Activated CD4-positive, alpha-beta T cell treated with anti-CD3 and anti-CD28 coated beads for 36 hours (primary cell): ENCODE measurements around the gene PTK6. TPM values are rescaled to one million over a fixed set of nuclear protein-coding genes. Genes with fewer than 3 reads are reported as not detected.

Experiments
- ATAC-seq: fragments of 200-7000 bp; cut with Tn5 transposase; one replicate; pipeline ENCODE4 v1.10.0; 2021; ENCODE audit warnings: mild to moderate bottlenecking, moderate library complexity
- CTCF ChIA-PET: fragments of 350-600 bp; sonication (Branson Sonifier 250); formaldehyde crosslinking; loops from one replicate; lab custom pipeline; 2021; ENCODE audit warnings: antibody characterized with exemption; lab: Charles Lee
- POLR2A ChIA-PET: fragments of 350-600 bp; sonication (Branson Sonifier 250); formaldehyde crosslinking; loops from one replicate; lab custom pipeline; 2021; ENCODE audit warnings: antibody characterized with exemption, inconsistent platforms; lab: Charles Lee
- DNase-seq: peaks from one replicate; pipeline ENCODE4 v3.0.0-alpha.2; 2020
- H3K27ac Mint-ChIP-seq: one replicate; pipeline ENCODE4 v1.8.0; 2021; ENCODE audit warnings: mixed read lengths
- H3K27me3 Mint-ChIP-seq: one replicate; pipeline ENCODE4 v1.8.0; 2021; ENCODE audit warnings: mixed read lengths
- H3K36me3 Mint-ChIP-seq: one replicate; pipeline ENCODE4 v1.8.0; 2021; ENCODE audit warnings: low read depth, mixed read lengths
- H3K4me1 Mint-ChIP-seq: one replicate; pipeline ENCODE4 v1.8.0; 2021; ENCODE audit warnings: mixed read lengths
- H3K4me3 Mint-ChIP-seq: one replicate; pipeline ENCODE4 v1.8.0; 2021; ENCODE audit warnings: mild to moderate bottlenecking, moderate library complexity, mixed read lengths
- H3K9me3 Mint-ChIP-seq: one replicate; pipeline ENCODE4 v1.8.0; 2021; ENCODE audit warnings: low read depth, mixed read lengths
- intact Hi-C, 2 experiments: fragments of 100-400 bp; cut with DNase I in 1 of 2; cut with micrococcal nuclease in 1 of 2; formaldehyde crosslinking; loops; one replicate each; pipeline versions ENCODE4 v1.14.2 to v1.15.1; 2022 to 2024; cut with DNase I, micrococcal nuclease
- total RNA-seq, 2 experiments: library from RNA; stranded (reverse); gene quantifications; one replicate each; pipeline ENCODE4 v1.2.3, GENCODE V29; 2021

PTK6 gene
- total RNA-seq, 2 experiments from 2014 or later = 0.25 to 0.48 TPM

- ChIA-PET CTCF (no interaction called here), POLR2A (no interaction called here)
- ATAC-seq (no peak), DNase-seq (no peak)
- Mint-ChIP-seq H3K27ac (no peak overlapping the region), H3K4me1 (peaks cover 5% of the 10 kb centered on the region), H3K9me3 (no peaks in the 10 kb centered on the region), H3K4me3 (no peak overlapping the region), H3K27me3 (peaks cover 36% of the 10 kb centered on the region), H3K36me3 (no peaks in the 10 kb centered on the region)
- intact Hi-C loops = no loop called here
Observed at GRCh38 chr20:63478346-63479302, 58.6 kb downstream of the PTK6 start.

Other genes starting within 250 kb of the PTK6 start
- gene COL20A1, start 244.2 kb downstream of the PTK6 start, total RNA-seq = under 1 TPM; 0.04 to 0.09 TPM
- gene CHRNA4, start 176.0 kb downstream of the PTK6 start, total RNA-seq = not detected
- not detected for gene KCNQ2, start 64.7 kb downstream of the PTK6 start, total RNA-seq
- under 1 TPM; 0.69 to 0.81 TPM for gene EEF1A2, start 38.3 kb downstream of the PTK6 start, total RNA-seq
- 100 to 1,000 TPM; 119 to 133 TPM for gene PPDPF, start 16.6 kb downstream of the PTK6 start, total RNA-seq
- gene SRMS, start 10.4 kb upstream of the PTK6 start, total RNA-seq = not detected
- under 1 TPM; 0.18 to 0.27 TPM for gene FNDC11, start 16.8 kb upstream of the PTK6 start, total RNA-seq
- 10 to 100 TPM; 16.1 to 18.7 TPM for gene HELZ2, start 36.9 kb upstream of the PTK6 start, total RNA-seq
- gene GMEB2, start 89.7 kb upstream of the PTK6 start, total RNA-seq = 10 to 100 TPM; 14.0 to 14.1 TPM
- 10 to 100 TPM; 15.4 to 17.6 TPM for gene STMN3, start 116.0 kb upstream of the PTK6 start, total RNA-seq
- 10 to 100 TPM; 44.5 to 44.7 TPM for gene RTEL1, start 120.9 kb upstream of the PTK6 start, total RNA-seq
- 1 to 10 TPM in 1 of 2 experiments, under 1 TPM in 1; 0.21 to 1.7 TPM for gene TNFRSF6B, start 159.3 kb upstream of the PTK6 start, total RNA-seq
- 10 to 100 TPM; 36.4 to 52.0 TPM for gene ARFRP1, start 170.6 kb upstream of the PTK6 start, total RNA-seq
- 10 to 100 TPM; 15.3 to 21.9 TPM for gene ZGPAT, start 170.7 kb upstream of the PTK6 start, total RNA-seq
- gene LIME1, start 199.3 kb upstream of the PTK6 start, total RNA-seq = 10 to 100 TPM in 1 of 2 experiments, 1 to 10 TPM in 1; 7.3 to 10.2 TPM
- gene SLC2A4RG, start 202.4 kb upstream of the PTK6 start, total RNA-seq = 10 to 100 TPM; 30.9 to 34.9 TPM